CD4-positive, alpha-beta T cell treated with Interleukin-1 beta for 1 hour (primary cell): Measurements from ENCODE around the gene WASF1.
"Not testable (repeated sequence)": the region's sequence is repeated elsewhere in the genome, so short reads cannot be mapped to it uniquely, and the experiment has no call there.

Source experiments
- DNase-seq, 2 donors: peaks; one replicate each; pipeline ENCODE4 v3.0.0-alpha.2; 2020 to 2022

WASF1 gene

GRCh38 chr6:110085285-110085684 lies 94.2 kb downstream of the WASF1 start:
- no peak for DNase-seq

- DNase-seq, result no peak
These were observed 95.4 kb downstream of the WASF1 start for GRCh38 chr6:110083875-110084585.

GRCh38 chr6:110075406-110075805 lies 104.1 kb downstream of the WASF1 start:
- no peak for DNase-seq

GRCh38 chr6:110073474-110073873 lies 106.0 kb downstream of the WASF1 start:
- not testable (repeated sequence) for DNase-seq

- DNase-seq, result no peak
These were observed 110.9 kb downstream of the WASF1 start for GRCh38 chr6:110068592-110068967.

- no peak for DNase-seq
These were observed 111.5 kb downstream of the WASF1 start for GRCh38 chr6:110067837-110068591.

GRCh38 chr6:110064744-110065524 lies 114.5 kb downstream of the WASF1 start:
- DNase-seq, result no peak

GRCh38 chr6:110063594-110064263 lies 115.7 kb downstream of the WASF1 start:
- no peak for DNase-seq

GRCh38 chr6:110055387-110055735 lies 124.1 kb downstream of the WASF1 start:
- DNase-seq, result no peak

GRCh38 chr6:110054664-110055386 lies 124.6 kb downstream of the WASF1 start:
- DNase-seq, result no peak

GRCh38 chr6:110053395-110054240 lies 125.9 kb downstream of the WASF1 start:
- peak in 1 of 2 donors; percentile 29 for DNase-seq

GRCh38 chr6:110050440-110050813 lies 129.0 kb downstream of the WASF1 start:
- DNase-seq, result no peak
